Panc1 (cell line): ENCODE data around the gene MC5R.

Source experiments
- CTCF ChIP-seq: fragments of 450-650 bp; IDR thresholded peaks from 2 replicates; pipeline ENCODE4 v1.5.1; 2017; ENCODE audit warnings: mild to moderate bottlenecking
- POLR2AphosphoS5 ChIP-seq: IDR thresholded peaks from 2 replicates; pipeline ENCODE4 v1.6.1; 2012; ENCODE audit warnings: mild to moderate bottlenecking, low read depth, low read length, moderate library complexity
- REST ChIP-seq, 2 experiments: IDR thresholded peaks; 2 replicates each; pipeline ENCODE4 v1.6.1; 2011 to 2012; ENCODE audit warnings: low read depth in 2 of 2, control low read depth in 1 of 2, low read length in 1 of 2, mild to moderate bottlenecking in 1 of 2, moderate library complexity in 1 of 2; ENCODE audit not compliant: insufficient read depth in 1 of 2
- SIN3A ChIP-seq: IDR thresholded peaks from 2 replicates; pipeline ENCODE4 v1.6.1; 2012; ENCODE audit warnings: low read depth, mild to moderate bottlenecking, low read length, moderate library complexity, borderline replicate concordance; ENCODE audit not compliant: insufficient read depth

DNA sequence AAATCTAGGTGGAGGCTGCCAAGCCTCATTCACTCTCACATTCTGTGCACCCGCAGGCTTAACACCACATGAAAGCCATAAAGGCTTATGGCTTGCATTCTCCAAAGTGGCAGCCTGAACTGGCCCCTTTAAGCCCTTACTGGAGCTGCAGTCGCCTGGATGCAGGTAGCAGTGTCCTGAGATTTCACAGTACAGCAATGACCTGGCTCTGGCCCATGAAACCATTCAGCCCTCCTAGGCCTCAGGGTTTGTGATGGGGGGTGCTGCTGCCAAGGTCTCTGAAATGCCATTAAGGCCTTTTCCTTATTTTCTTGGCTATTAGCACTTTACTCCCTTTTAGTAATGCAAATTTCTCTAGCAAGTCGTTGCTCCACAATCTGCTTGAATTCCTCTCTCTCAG is 48.9 kb upstream of the MC5R start:
- TF ChIP-seq CTCF, result no peak
- TF ChIP-seq REST (IDR thresholded peaks at IDR 0.05; ENCODE audit: insufficient read depth in 1 of 2, low read depth in 2 of 2, low read length in 1 of 2), result no peak
- TF ChIP-seq POLR2AphosphoS5, result no peak
- no peak for TF ChIP-seq SIN3A
